IMR-90 (cell line): ENCODE results near the gene LENG9. TPM values are rescaled to one million over a fixed set of nuclear protein-coding genes. Genes with fewer than 3 reads are reported as not detected.
"Not testable (repeated sequence)": the region's sequence is repeated elsewhere in the genome, so short reads cannot be mapped to it uniquely, and the experiment has no call there.

Source experiments
- ATAC-seq: fragments of 200-7000 bp; cut with Tn5 transposase; 2 replicates; pipeline ENCODE4 v1.9.1; 2020; ENCODE audit warnings: low read depth, mild to moderate bottlenecking, moderate library complexity
- BruUV-seq: library from RNA; stranded (reverse); fragments of 400-500 nt; replicated peaks from 2 replicates; lab custom pipeline; 2021; lab: Mats Ljungman, UMichigan
- CTCF ChIA-PET: fragments of 300-600 bp; formaldehyde crosslinking; extraction: SDS; loops from one replicate; lab custom pipeline; 2021; ENCODE audit warnings: antibody characterized with exemption; lab: Yijun Ruan, JAX
- POLR2A ChIA-PET: fragments of 300-600 bp; sonication (Branson Sonifier 250); formaldehyde crosslinking; loops from one replicate; lab custom pipeline; 2022; ENCODE audit warnings: antibody characterized with exemption; ENCODE audit not compliant: unreplicated experiment; lab: Charles Lee
- DNase-seq: peaks from one replicate; pipeline ENCODE4 v3.0.0; 2013
- H2AFZ ChIP-seq: replicated peaks from 2 replicates; pipeline ENCODE3; 2013; ENCODE audit warnings: low read length, mild to moderate bottlenecking; ENCODE audit not compliant: poor library complexity
- H2AK5ac ChIP-seq: 2 replicates; pipeline ENCODE4 v1.6.1; 2013; ENCODE audit warnings: low read depth, low read length, inconsistent platforms
- H2AK9ac ChIP-seq: replicated peaks from 2 replicates; pipeline ENCODE3; 2013; ENCODE audit warnings: mild to moderate bottlenecking, low read depth, low read length, moderate library complexity; ENCODE audit not compliant: poor library complexity
- H2BK120ac ChIP-seq: 2 replicates; pipeline ENCODE4 v1.6.1; 2013; ENCODE audit warnings: low read depth, low read length, inconsistent platforms
- H2BK15ac ChIP-seq: 3 replicates; pipeline ENCODE4 v1.6.1; 2013; ENCODE audit warnings: low read depth, low read length, inconsistent platforms
- H2BK20ac ChIP-seq: 2 replicates; pipeline ENCODE4 v1.6.1; 2013; ENCODE audit warnings: low read depth, mild to moderate bottlenecking, inconsistent platforms, low read length, moderate library complexity
- H2BK5ac ChIP-seq: 2 replicates; pipeline ENCODE4 v1.6.1; 2013; ENCODE audit warnings: mild to moderate bottlenecking, low read depth, low read length, inconsistent platforms; ENCODE audit not compliant: poor library complexity, severe bottlenecking
- H3K14ac ChIP-seq: replicated peaks from 2 replicates; pipeline ENCODE4 v1.6.1; 2013; ENCODE audit warnings: low read depth, low read length, inconsistent platforms
- H3K18ac ChIP-seq: 2 replicates; pipeline ENCODE4 v1.6.1; 2013; ENCODE audit warnings: low read depth, low read length, control low read depth
- H3K23ac ChIP-seq: 2 replicates; pipeline ENCODE4 v1.6.1; 2013; ENCODE audit warnings: low read depth, low read length, inconsistent platforms
- H3K27ac ChIP-seq: 2 replicates; pipeline ENCODE4 v1.5.1; 2013; ENCODE audit warnings: mild to moderate bottlenecking, control low read depth, low read length; ENCODE audit not compliant: insufficient read depth
- H3K27me3 ChIP-seq: 2 replicates; pipeline ENCODE4 v1.6.1; 2013; ENCODE audit warnings: low read length; ENCODE audit not compliant: control insufficient read depth, insufficient read depth
- H3K36me3 ChIP-seq: 2 replicates; pipeline ENCODE4 v1.6.1; 2013; ENCODE audit warnings: low read length, mixed read lengths; ENCODE audit not compliant: control insufficient read depth, insufficient read depth
- H3K4ac ChIP-seq: 2 replicates; pipeline ENCODE4 v1.6.1; 2013; ENCODE audit warnings: low read depth, low read length, inconsistent platforms
- H3K4me1 ChIP-seq: 2 replicates; pipeline ENCODE4 v1.6.1; 2013; ENCODE audit warnings: low read length, mixed read lengths; ENCODE audit not compliant: control insufficient read depth, insufficient read depth
- H3K4me2 ChIP-seq: 2 replicates; pipeline ENCODE4 v1.6.1; 2013; ENCODE audit warnings: low read depth, mild to moderate bottlenecking, control low read depth, low read length, moderate library complexity
- H3K4me3 ChIP-seq: 2 replicates; pipeline ENCODE4 v1.5.1; 2013; ENCODE audit warnings: low read depth, mild to moderate bottlenecking, control low read depth, low read length, moderate library complexity; ENCODE audit not compliant: insufficient read depth
- H3K56ac ChIP-seq: 2 replicates; pipeline ENCODE4 v1.6.1; 2013; ENCODE audit warnings: low read length, inconsistent platforms; ENCODE audit not compliant: insufficient read depth; ENCODE audit errors: extremely low read depth
- H3K79me1 ChIP-seq, 2 experiments: 2 replicates each; pipeline ENCODE4 v1.6.1; 2013; ENCODE audit warnings: low read length in 2 of 2, inconsistent platforms in 1 of 2, low read depth in 1 of 2
- H3K9ac ChIP-seq: 2 replicates; pipeline ENCODE4 v1.6.1; 2013; ENCODE audit warnings: low read depth, low read length, control low read depth
- H3K9me1 ChIP-seq: 2 replicates; pipeline ENCODE4 v1.6.1; 2013; ENCODE audit warnings: low read length, inconsistent platforms; ENCODE audit not compliant: insufficient read depth
- H3K9me3 ChIP-seq: 2 replicates; pipeline ENCODE4 v1.6.1; 2013; ENCODE audit warnings: low read length; ENCODE audit not compliant: control insufficient read depth, insufficient read depth
- H4K20me1 ChIP-seq: 2 replicates; pipeline ENCODE4 v1.6.1; 2013; ENCODE audit warnings: low read length, inconsistent platforms; ENCODE audit not compliant: insufficient read depth
- H4K5ac ChIP-seq: 2 replicates; pipeline ENCODE4 v1.6.1; 2013; ENCODE audit warnings: mild to moderate bottlenecking, low read depth, low read length, control low read depth
- H4K8ac ChIP-seq, 2 experiments: 2 replicates each; pipeline ENCODE4 v1.6.1; 2013; ENCODE audit warnings: low read depth in 2 of 2, low read length in 2 of 2, control low read depth in 1 of 2, inconsistent platforms in 1 of 2
- H4K91ac ChIP-seq: 2 replicates; pipeline ENCODE4 v1.6.1; 2013; ENCODE audit warnings: low read depth, low read length, inconsistent platforms; ENCODE audit not compliant: insufficient read depth
- WGBS, 2 experiments: methylation state at CpG; one replicate each; pipeline versions ENCODE4 v1.1.5 to v1.1.7; 2013; ENCODE audit warnings: missing lambda C conversion rate in 2 of 2; ENCODE audit not compliant: insufficient read length in 1 of 2; ENCODE audit errors: extremely low coverage in 2 of 2; 5-methylcytosine and 5-hydroxymethylcytosine counted together
- dilution Hi-C: fragments of 300-500 bp; cut with HindIII; formaldehyde crosslinking; loops from one replicate; pipeline ENCODE4 v1.14.3; 2018; ENCODE audit warnings: low sequenced_read_pairs; ENCODE audit not compliant: unreplicated experiment
- in situ Hi-C: fragments of 300-500 bp; cut with MboI; formaldehyde crosslinking; loops from 3 replicates; pipeline ENCODE4 v1.14.3; 2019; ENCODE audit warnings: low sequenced_read_pairs, inconsistent platforms, mixed read lengths
- intact Hi-C: fragments of 100-400 bp; cut with micrococcal nuclease; formaldehyde crosslinking; loops from 2 replicates; pipeline ENCODE4 v1.10.0; 2022
- polyA plus RNA-seq, 3 experiments: library from polyadenylated mRNA; depleted of rRNA; stranded (reverse); fragments of >200 nt; gene quantifications; 2 replicates each; pipeline ENCODE4 v1.2.3, GENCODE V29; 2012; ENCODE audit warnings: low replicate concordance in 1 of 3
- total RNA-seq: library from RNA; depleted of rRNA; stranded (reverse); fragments of >200 nt; gene quantifications from 2 replicates; pipeline ENCODE4 v1.2.3, GENCODE V29; 2012

The LENG9 gene
- total and polyA plus RNA-seq, 2 of the 4 experiments (the other 2 are of a cell fraction): 0.94 to 1.1 TPM

GRCh38 chr19:54498451-54498772 lies 34.8 kb upstream of the LENG9 start:
- H3K4me2 ChIP-seq, H3K14ac ChIP-seq, H3K27me3 ChIP-seq, H3K56ac ChIP-seq, H3K23ac ChIP-seq, H3K4me3 ChIP-seq, H4K20me1 ChIP-seq, H2BK120ac ChIP-seq, H2AFZ ChIP-seq, H4K5ac ChIP-seq, H2BK20ac ChIP-seq, H3K4ac ChIP-seq, POLR2A ChIA-PET, dilution Hi-C loops, H3K27ac ChIP-seq, DNase-seq, H3K18ac ChIP-seq, H2AK5ac ChIP-seq, H3K9ac ChIP-seq, H2BK5ac ChIP-seq, CTCF ChIA-PET, H4K91ac ChIP-seq, intact Hi-C loops, H3K36me3 ChIP-seq, H3K4me1 ChIP-seq, in situ Hi-C loops, H3K9me3 ChIP-seq, H4K8ac ChIP-seq, H2AK9ac ChIP-seq, H3K79me1 ChIP-seq, BruUV-seq, ATAC-seq, H2BK15ac ChIP-seq, H3K9me1 ChIP-seq: not testable (repeated sequence)
- 40% methylated on average over 1 of the region's 9 CpGs; no CpG with 5 or more reads in 1 of the 2 experiments for WGBS, 2 experiments

DNA sequence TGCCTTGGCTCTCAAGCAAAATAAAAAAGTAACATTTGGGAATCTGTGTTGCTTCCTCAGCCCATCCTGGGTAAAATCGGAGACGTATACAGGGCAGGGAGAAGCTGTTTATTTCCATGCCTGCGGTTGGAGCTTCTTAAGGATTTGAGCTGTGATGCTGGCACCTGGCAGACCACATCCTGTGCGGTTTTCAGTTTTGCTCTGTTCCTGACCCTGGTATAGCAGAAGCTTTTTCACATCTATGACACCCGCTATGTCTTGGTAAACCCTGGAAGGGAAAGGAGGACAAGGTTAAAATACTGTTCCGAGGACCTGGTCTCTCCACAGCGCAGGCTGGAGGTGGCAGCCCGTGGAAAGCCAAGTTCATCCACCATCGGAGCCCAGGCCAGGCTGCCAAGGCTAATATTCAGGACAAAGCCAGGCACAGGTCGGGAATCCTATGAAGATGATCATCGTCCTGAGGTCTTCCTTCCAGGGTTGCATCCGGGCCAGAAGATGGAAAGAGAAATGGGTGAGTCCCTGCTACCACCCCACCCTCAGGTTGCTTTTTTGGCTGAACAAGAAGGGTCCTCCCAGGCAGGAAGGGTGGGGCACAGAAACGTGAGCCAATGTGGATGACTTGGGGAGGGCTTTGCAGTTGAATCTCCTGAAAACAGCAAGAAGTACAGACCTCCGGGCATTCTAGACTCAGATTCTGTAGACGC lies 34.3 kb upstream of the LENG9 start:
- H2AK9ac ChIP-seq, dilution Hi-C loops, H4K20me1 ChIP-seq, H3K4me3 ChIP-seq, intact Hi-C loops, H2BK20ac ChIP-seq, H3K79me1 ChIP-seq, H2BK15ac ChIP-seq, POLR2A ChIA-PET, CTCF ChIA-PET, H3K56ac ChIP-seq, H3K27ac ChIP-seq, H4K8ac ChIP-seq, H3K27me3 ChIP-seq, H3K36me3 ChIP-seq, H3K9me3 ChIP-seq, H3K14ac ChIP-seq, ATAC-seq, BruUV-seq, H3K4ac ChIP-seq, H4K5ac ChIP-seq, H2AK5ac ChIP-seq, DNase-seq, H3K23ac ChIP-seq, H3K4me1 ChIP-seq, H4K91ac ChIP-seq, H3K4me2 ChIP-seq, H2BK5ac ChIP-seq, H2AFZ ChIP-seq, H2BK120ac ChIP-seq, H3K9me1 ChIP-seq, H3K9ac ChIP-seq, H3K18ac ChIP-seq, in situ Hi-C loops: not testable (repeated sequence)
- WGBS, 2 experiments: 72% methylated on average over 2 of the region's 15 CpGs; no CpG with 5 or more reads in 1 of the 2 experiments
